ENCODE measurements around the gene C3. TPM values are rescaled to one million over a fixed set of nuclear protein-coding genes. Genes with fewer than 3 reads are reported as not detected.

C3 gene
- total RNA-seq, 1 donor from 2014 or later = 0.69 TPM

GRCh38 chr19:6700586-6701316, 19.7 kb downstream of the C3 start:
- Mint-ChIP-seq H3K27me3 (ENCODE audit: unreplicated experiment) (no peaks in the 10 kb centered on the region), H3K27ac (ENCODE audit: unreplicated experiment) (no peak overlapping the region), H3K4me3 (ENCODE audit: unreplicated experiment) (no peak overlapping the region), H3K9me3 (ENCODE audit: unreplicated experiment) (no peaks in the 10 kb centered on the region), H3K36me3 (ENCODE audit: unreplicated experiment) (no peaks in the 10 kb centered on the region), H3K4me1 (ENCODE audit: low read depth, unreplicated experiment) (no peaks in the 10 kb centered on the region)
- no peak for DNase-seq
- TF ChIP-seq CTCF (IDR thresholded peaks at IDR 0.05; ENCODE audit: partially characterized antibody, unreplicated experiment) = no peak

DNA sequence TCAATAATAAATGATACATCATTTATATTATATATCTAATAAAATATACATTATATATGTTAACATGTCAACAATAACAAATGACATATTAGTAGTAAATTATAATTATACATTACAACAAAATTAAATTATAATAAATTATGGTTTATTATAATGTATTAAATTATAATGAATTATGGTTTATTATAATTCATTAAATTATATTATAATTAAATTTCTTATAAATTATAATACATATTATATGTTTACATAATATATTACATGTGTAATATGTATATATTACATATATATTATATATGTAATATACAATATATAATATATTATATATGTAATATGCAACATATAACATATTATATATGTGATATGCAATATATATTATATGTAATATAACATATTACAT, 20.5 kb downstream of the C3 start:
- Mint-ChIP-seq H3K36me3 (ENCODE audit: unreplicated experiment) (no peaks in the 10 kb centered on the region), H3K27ac (ENCODE audit: unreplicated experiment) (no peak overlapping the region), H3K4me1 (ENCODE audit: low read depth, unreplicated experiment) (no peaks in the 10 kb centered on the region), H3K9me3 (ENCODE audit: unreplicated experiment) (no peaks in the 10 kb centered on the region), H3K27me3 (ENCODE audit: unreplicated experiment) (no peaks in the 10 kb centered on the region), H3K4me3 (ENCODE audit: unreplicated experiment) (no peak overlapping the region)
- no peak for TF ChIP-seq CTCF (IDR thresholded peaks at IDR 0.05; ENCODE audit: partially characterized antibody, unreplicated experiment)
- DNase-seq = no peak

DNA sequence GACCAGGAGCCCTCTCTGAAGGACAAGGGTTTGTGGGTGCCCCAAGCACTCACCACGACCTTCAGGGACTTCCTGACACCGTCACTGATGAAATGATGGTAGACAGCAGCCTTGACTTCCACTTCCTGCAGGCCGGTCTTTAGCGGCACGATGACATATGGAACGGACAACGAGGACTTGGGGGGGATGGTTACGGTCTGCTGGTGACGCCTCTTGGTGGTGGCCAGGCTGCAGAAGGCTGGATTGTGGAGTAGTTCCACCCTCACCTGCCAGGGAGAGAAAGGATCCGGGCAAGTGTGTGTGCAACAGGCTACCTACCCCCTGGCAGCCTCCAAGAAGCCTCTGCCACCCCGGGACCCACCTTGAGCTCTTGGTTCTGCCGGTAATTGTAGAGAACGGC, 23.2 kb downstream of the C3 start:
- H3K36me3 Mint-ChIP-seq (ENCODE audit: unreplicated experiment) = no peaks in the 10 kb centered on the region
- no peaks in the 10 kb centered on the region for H3K9me3 Mint-ChIP-seq (ENCODE audit: unreplicated experiment)
- no peaks in the 10 kb centered on the region for H3K4me1 Mint-ChIP-seq (ENCODE audit: low read depth, unreplicated experiment)
- DNase-seq = no peak
- no peak overlapping the region for H3K4me3 Mint-ChIP-seq (ENCODE audit: unreplicated experiment)
- H3K27ac Mint-ChIP-seq (ENCODE audit: unreplicated experiment) = no peak overlapping the region
- TF ChIP-seq CTCF (IDR thresholded peaks at IDR 0.05; ENCODE audit: partially characterized antibody, unreplicated experiment) = no peak
- no peaks in the 10 kb centered on the region for H3K27me3 Mint-ChIP-seq (ENCODE audit: unreplicated experiment)

DNA sequence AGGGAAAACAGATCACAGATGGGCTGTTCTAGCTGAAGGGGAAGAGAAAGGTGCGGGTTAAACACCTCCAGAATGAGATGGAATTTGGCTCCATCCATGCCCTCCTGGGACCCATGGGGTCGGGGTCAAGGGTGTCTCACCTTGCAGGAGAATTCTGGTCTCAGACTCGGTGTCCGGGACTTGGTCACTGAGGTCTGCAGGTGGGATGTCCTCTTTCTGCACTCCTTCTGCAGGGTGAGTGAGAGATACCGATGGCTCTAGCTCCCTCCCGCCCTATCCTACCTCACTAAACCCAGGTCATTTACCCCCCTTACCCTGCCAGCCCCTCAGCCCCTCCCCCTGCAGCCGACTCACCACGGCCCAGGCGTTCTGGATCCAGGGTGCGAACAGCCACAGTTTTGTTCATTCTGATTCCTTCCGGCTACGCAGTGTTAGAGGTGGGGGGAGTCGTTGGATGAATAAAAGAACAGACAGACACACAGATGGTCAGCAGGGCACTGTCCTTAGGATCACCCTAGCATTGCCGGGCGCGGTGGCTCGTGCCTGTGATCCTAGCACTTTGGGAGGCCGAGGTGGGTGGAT, 24.1 kb downstream of the C3 start:
- Mint-ChIP-seq H3K27ac (ENCODE audit: unreplicated experiment) (no peak overlapping the region), H3K4me3 (ENCODE audit: unreplicated experiment) (no peak overlapping the region), H3K27me3 (ENCODE audit: unreplicated experiment) (no peaks in the 10 kb centered on the region), H3K9me3 (ENCODE audit: unreplicated experiment) (no peaks in the 10 kb centered on the region), H3K36me3 (ENCODE audit: unreplicated experiment) (no peaks in the 10 kb centered on the region), H3K4me1 (ENCODE audit: low read depth, unreplicated experiment) (no peaks in the 10 kb centered on the region)
- no peak for TF ChIP-seq CTCF (IDR thresholded peaks at IDR 0.05; ENCODE audit: partially characterized antibody, unreplicated experiment)
- no peak for DNase-seq

- no peaks in the 10 kb centered on the region for H3K4me1 Mint-ChIP-seq (ENCODE audit: low read depth, unreplicated experiment)
- TF ChIP-seq CTCF (IDR thresholded peaks at IDR 0.05; ENCODE audit: partially characterized antibody, unreplicated experiment) = no peak
Observed at GRCh38 chr19:6694147-6694815, 26.2 kb downstream of the C3 start.

More at GRCh38 chr19:6694147-6694815, 26.2 kb downstream of the C3 start:
- H3K27me3 Mint-ChIP-seq (ENCODE audit: unreplicated experiment) = no peaks in the 10 kb centered on the region
- DNase-seq = no peak
- no peaks in the 10 kb centered on the region for H3K9me3 Mint-ChIP-seq (ENCODE audit: unreplicated experiment)
- H3K4me3 Mint-ChIP-seq (ENCODE audit: unreplicated experiment) = no peak overlapping the region
- no peaks in the 10 kb centered on the region for H3K36me3 Mint-ChIP-seq (ENCODE audit: unreplicated experiment)
- H3K27ac Mint-ChIP-seq (ENCODE audit: unreplicated experiment) = no peak overlapping the region

All from glutamatergic neuron (in vitro differentiated cells).